ENCODE measurements around the gene DTHD1. TPM values are rescaled to one million over a fixed set of nuclear protein-coding genes. Genes with fewer than 3 reads are reported as not detected.

DTHD1 gene
- total RNA-seq, 1 experiment from 2014 or later, result not detected

DNA sequence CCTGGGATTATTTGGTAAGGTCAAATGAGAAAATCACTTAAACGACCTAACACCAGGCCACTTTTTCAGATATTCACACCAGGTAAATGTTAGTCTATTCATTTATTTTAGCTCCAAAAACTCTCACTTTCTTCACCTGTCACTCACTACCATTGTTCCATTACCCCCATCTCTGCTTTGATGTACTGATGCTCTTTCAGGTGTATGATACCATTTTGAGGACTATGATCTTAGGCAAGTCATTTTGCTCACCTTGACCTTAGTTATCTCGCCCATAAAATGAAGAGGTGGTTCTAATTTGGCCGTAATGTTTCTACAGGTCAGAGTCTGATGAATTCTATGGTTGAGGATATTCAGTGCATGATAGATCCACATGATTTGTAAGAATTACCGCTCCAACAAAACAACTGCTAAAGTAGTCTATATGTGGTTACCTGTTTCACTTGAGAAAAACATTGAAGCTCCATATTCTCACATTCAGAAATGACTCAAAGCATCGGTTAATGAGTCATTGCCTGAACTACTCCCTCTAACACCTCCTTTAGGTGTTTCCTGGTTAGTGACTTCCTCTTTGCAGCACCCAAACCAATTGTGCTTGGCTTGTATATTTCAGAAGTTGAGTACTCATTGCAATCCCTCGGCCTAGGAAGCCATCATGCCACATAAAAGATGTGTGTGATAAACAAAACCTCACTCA, 4.5 kb downstream of the DTHD1 start:
- Histone ChIP-seq H3F3A (ENCODE audit: insufficient read depth, low read depth) (no peaks in the 10 kb centered on the region; the same call in 1 of the 2 replicates), H3K4me2 (no peak overlapping the region), H3K9me3 (ENCODE audit: insufficient read depth, low read depth) (no peaks in the 10 kb centered on the region), H3K79me2 (ENCODE audit: low read depth) (no peaks in the 10 kb centered on the region), H3K4me1 (replicated peaks; ENCODE audit: insufficient read depth) (peaks cover 8% of the 10 kb centered on the region; the same call in 1 of the 2 replicates), H3K9me2 (ENCODE audit: insufficient read depth) (no peaks in the 10 kb centered on the region), H3K36me3 (ENCODE audit: low read depth) (no peaks in the 10 kb centered on the region), H3K27me3 (ENCODE audit: insufficient read depth, low read depth) (no peaks in the 10 kb centered on the region), H3K27ac (no peak overlapping the region), H3K4me3 (no peak overlapping the region), H2AFZ (no peak overlapping the region), H4K20me1 (ENCODE audit: insufficient read depth) (no peaks in the 10 kb centered on the region)
- CTCF ChIA-PET, result no interaction called here
- intact Hi-C loops (cut with micrococcal nuclease; ENCODE audit: unreplicated experiment), result no loop called here
- no peak for TF ChIP-seq EZH2 (IDR thresholded peaks at IDR 0.05; ENCODE audit: low read depth)
- TF ChIP-seq CTCF (conservative IDR thresholded peaks at IDR 0.05), result no peak
- DNase-seq, result peak in 1 of 2 experiments; percentile 68
- BruUV-seq (replicated peaks), result no TSS peak
- POLR2A ChIA-PET (ENCODE audit: unreplicated experiment), result no interaction called here

GRCh38 chr4:36286481-36286871, 5.1 kb downstream of the DTHD1 start:
- no peaks in the 10 kb centered on the region for H3K27me3 ChIP-seq (ENCODE audit: insufficient read depth, low read depth)
- no peak for TF ChIP-seq CTCF (conservative IDR thresholded peaks at IDR 0.05)
- no peaks in the 10 kb centered on the region for H3K9me3 ChIP-seq (ENCODE audit: insufficient read depth, low read depth)
- BruUV-seq (replicated peaks), result no TSS peak
- H3K9me2 ChIP-seq (ENCODE audit: insufficient read depth), result no peaks in the 10 kb centered on the region
- ChIA-PET CTCF (no interaction called here), POLR2A (ENCODE audit: unreplicated experiment) (no interaction called here)
- no peaks in the 10 kb centered on the region for H3K79me2 ChIP-seq (ENCODE audit: low read depth)
- no peak for DNase-seq
- no peak overlapping the region for H3K27ac ChIP-seq
- no peaks in the 10 kb centered on the region for H3K36me3 ChIP-seq (ENCODE audit: low read depth)
- no peak overlapping the region for H3K4me2 ChIP-seq
- H2AFZ ChIP-seq, result no peak overlapping the region
- H4K20me1 ChIP-seq (ENCODE audit: insufficient read depth), result no peaks in the 10 kb centered on the region
- peaks cover 8% of the 10 kb centered on the region; the same call in 1 of the 2 replicates for H3K4me1 ChIP-seq (replicated peaks; ENCODE audit: insufficient read depth)
- intact Hi-C loops (cut with micrococcal nuclease; ENCODE audit: unreplicated experiment), result no loop called here
- no peak overlapping the region for H3K4me3 ChIP-seq
- H3F3A ChIP-seq (ENCODE audit: insufficient read depth, low read depth), result no peaks in the 10 kb centered on the region; the same call in 1 of the 2 replicates

DNA sequence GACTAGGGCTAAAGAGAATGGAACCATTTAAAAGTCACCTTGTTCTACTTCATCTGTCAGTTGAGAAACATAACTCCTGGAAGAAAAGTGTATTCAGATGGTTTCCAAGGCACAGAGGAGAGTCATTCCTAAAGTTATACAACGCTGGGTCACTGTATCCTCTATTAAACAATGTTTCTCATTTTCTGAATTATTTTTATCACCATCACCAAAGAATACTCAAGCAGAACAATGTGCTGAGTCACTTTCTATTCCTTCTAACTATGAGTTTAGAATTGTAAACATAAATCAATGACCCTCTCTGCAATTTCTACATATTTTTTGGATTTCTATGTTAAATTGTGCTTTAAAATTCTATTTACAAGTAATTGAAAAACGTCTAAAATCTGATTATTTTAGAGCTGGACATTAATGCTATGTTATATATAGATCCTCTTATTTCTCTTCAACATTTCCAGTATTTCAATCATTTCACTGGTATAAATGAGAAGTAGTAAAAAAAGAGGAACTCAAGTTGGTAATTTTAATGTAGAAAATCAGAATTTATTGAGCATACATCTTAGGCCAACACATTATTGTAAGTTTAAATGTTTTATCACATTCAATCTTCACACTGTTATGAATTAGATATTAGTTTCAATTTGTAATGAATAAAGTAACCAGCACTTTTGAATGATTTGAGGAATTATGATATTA, 7.5 kb downstream of the DTHD1 start:
- no peak for DNase-seq
- intact Hi-C loops (cut with micrococcal nuclease; ENCODE audit: unreplicated experiment), result no loop called here
- no peak overlapping the region for H3K4me2 ChIP-seq
- ChIA-PET CTCF (interaction anchor here (0.6 kb wide), 1 partner anchor 46 kb away, joined by 5 read pairs; no protein-coding TSS in a partner anchor), POLR2A (ENCODE audit: unreplicated experiment) (no interaction called here)
- no TSS peak for BruUV-seq (replicated peaks)
- TF ChIP-seq CTCF (conservative IDR thresholded peaks at IDR 0.05), result no peak
- TF ChIP-seq EZH2 (IDR thresholded peaks at IDR 0.05; ENCODE audit: low read depth), result no peak
- no peaks in the 10 kb centered on the region; the same call in 1 of the 2 replicates for H3F3A ChIP-seq (ENCODE audit: insufficient read depth, low read depth)
- H3K4me1 ChIP-seq (replicated peaks; ENCODE audit: insufficient read depth), result peaks cover 8% of the 10 kb centered on the region; the same call in 1 of the 2 replicates
- H3K79me2 ChIP-seq (ENCODE audit: low read depth), result no peaks in the 10 kb centered on the region
- no peaks in the 10 kb centered on the region for H3K9me3 ChIP-seq (ENCODE audit: insufficient read depth, low read depth)
- no peak overlapping the region for H3K4me3 ChIP-seq
- no peak overlapping the region; the same call in 1 of the 2 replicates for H2AFZ ChIP-seq
- no peaks in the 10 kb centered on the region for H3K9me2 ChIP-seq (ENCODE audit: insufficient read depth)
- H4K20me1 ChIP-seq (ENCODE audit: insufficient read depth), result no peaks in the 10 kb centered on the region
- no peaks in the 10 kb centered on the region for H3K36me3 ChIP-seq (ENCODE audit: low read depth)
- no peak overlapping the region for H3K27ac ChIP-seq
- no peaks in the 10 kb centered on the region for H3K27me3 ChIP-seq (ENCODE audit: insufficient read depth, low read depth)

Measured in PC-9 (cell line).